HEK293 (cell line): ENCODE measurements around the gene BAIAP3.

Experiments
- FEZF1 ChIP-seq: fragments of 450-650 bp; formaldehyde crosslinking; IDR thresholded peaks from 2 replicates; pipeline ENCODE4 v1.5.1; 2016; ENCODE audit warnings: missing biosample characterization, missing genetic modification characterization
- GFI1B ChIP-seq: fragments of 450-650 bp; formaldehyde crosslinking; IDR thresholded peaks from 2 replicates; pipeline ENCODE4 v1.5.1; 2016; ENCODE audit warnings: missing biosample characterization, missing genetic modification characterization
- IKZF3 ChIP-seq: fragments of 450-650 bp; IDR thresholded peaks from 2 replicates; pipeline ENCODE4 v1.5.0; 2018; ENCODE audit warnings: missing biosample characterization, mild to moderate bottlenecking, missing genetic modification characterization, moderate library complexity
- ZBTB1 ChIP-seq: fragments of 450-650 bp; formaldehyde crosslinking; IDR thresholded peaks from 2 replicates; pipeline ENCODE4 v1.5.1; 2016; ENCODE audit warnings: missing biosample characterization, missing genetic modification characterization
- ZFP37 ChIP-seq: fragments of 450-650 bp; formaldehyde crosslinking; IDR thresholded peaks from 2 replicates; pipeline ENCODE4 v1.5.1; 2016; ENCODE audit warnings: missing biosample characterization, missing genetic modification characterization
- ZNF10 ChIP-seq: fragments of 450-650 bp; formaldehyde crosslinking; IDR thresholded peaks from 2 replicates; pipeline ENCODE4 v1.5.1; 2017; ENCODE audit warnings: missing biosample characterization, missing genetic modification characterization
- ZNF133 ChIP-seq: fragments of 450-650 bp; formaldehyde crosslinking; IDR thresholded peaks from 2 replicates; pipeline ENCODE4 v1.5.1; 2016; ENCODE audit warnings: missing biosample characterization, missing genetic modification characterization
- ZNF138 ChIP-seq: fragments of 450-650 bp; formaldehyde crosslinking; IDR thresholded peaks from 2 replicates; pipeline ENCODE4 v1.5.1; 2016; ENCODE audit warnings: missing biosample characterization, missing genetic modification characterization, borderline replicate concordance
- ZNF155 ChIP-seq: fragments of 450-650 bp; formaldehyde crosslinking; IDR thresholded peaks from 2 replicates; pipeline ENCODE4 v1.5.1; 2016; ENCODE audit warnings: missing biosample characterization, missing genetic modification characterization
- ZNF169 ChIP-seq: fragments of 450-650 bp; formaldehyde crosslinking; IDR thresholded peaks from 2 replicates; pipeline ENCODE4 v1.5.1; 2016; ENCODE audit warnings: missing biosample characterization, missing genetic modification characterization
- ZNF19 ChIP-seq: fragments of 450-650 bp; formaldehyde crosslinking; IDR thresholded peaks from 2 replicates; pipeline ENCODE4; 2016; ENCODE audit warnings: missing biosample characterization, missing genetic modification characterization, low read depth
- ZNF248 ChIP-seq: fragments of 450-650 bp; formaldehyde crosslinking; IDR thresholded peaks from 2 replicates; pipeline ENCODE4 v1.5.1; 2017; ENCODE audit warnings: missing biosample characterization, missing genetic modification characterization
- ZNF302 ChIP-seq: fragments of 450-650 bp; formaldehyde crosslinking; IDR thresholded peaks from 2 replicates; pipeline ENCODE4 v1.5.1; 2016; ENCODE audit warnings: missing biosample characterization, missing genetic modification characterization, low read depth
- ZNF391 ChIP-seq: fragments of 450-650 bp; formaldehyde crosslinking; IDR thresholded peaks from 2 replicates; pipeline ENCODE4 v1.5.1; 2016; ENCODE audit warnings: low read depth, missing biosample characterization, missing genetic modification characterization, borderline replicate concordance
- ZNF433 ChIP-seq: fragments of 450-650 bp; formaldehyde crosslinking; IDR thresholded peaks from 2 replicates; pipeline ENCODE4 v1.5.1; 2016; ENCODE audit warnings: missing biosample characterization, missing genetic modification characterization, low read depth
- ZNF510 ChIP-seq: fragments of 450-650 bp; formaldehyde crosslinking; IDR thresholded peaks from 2 replicates; pipeline ENCODE4 v1.5.1; 2018; ENCODE audit warnings: mild to moderate bottlenecking, missing genetic modification characterization, missing biosample characterization; ENCODE audit not compliant: insufficient replicate concordance
- ZNF514 ChIP-seq: fragments of 450-650 bp; formaldehyde crosslinking; IDR thresholded peaks from 2 replicates; pipeline ENCODE4 v1.5.1; 2016; ENCODE audit warnings: missing biosample characterization, missing genetic modification characterization
- ZNF549 ChIP-seq: fragments of 450-650 bp; IDR thresholded peaks from 2 replicates; pipeline ENCODE4 v1.5.1; 2018; ENCODE audit warnings: missing biosample characterization, missing genetic modification characterization, mild to moderate bottlenecking, inconsistent platforms, moderate library complexity
- ZNF610 ChIP-seq: fragments of 450-650 bp; formaldehyde crosslinking; IDR thresholded peaks from 2 replicates; pipeline ENCODE4 v1.5.1; 2016; ENCODE audit warnings: missing biosample characterization, missing genetic modification characterization, borderline replicate concordance
- ZNF791 ChIP-seq: fragments of 450-650 bp; formaldehyde crosslinking; IDR thresholded peaks from 2 replicates; pipeline ENCODE4 v1.5.1; 2016; ENCODE audit warnings: missing biosample characterization, missing genetic modification characterization
- ZSCAN30 ChIP-seq: fragments of 450-650 bp; IDR thresholded peaks from 2 replicates; pipeline ENCODE4 v1.5.1; 2018; ENCODE audit warnings: missing biosample characterization, mild to moderate bottlenecking, missing genetic modification characterization, moderate library complexity
- TF ChIP-seq, protein P1 (sequence below): fragments of 450-650 bp; formaldehyde crosslinking; IDR thresholded peaks from 2 replicates; pipeline ENCODE4 v1.5.1; 2017; ENCODE audit warnings: missing biosample characterization, missing genetic modification characterization
- TF ChIP-seq, protein P2 (sequence below): fragments of 450-650 bp; formaldehyde crosslinking; optimal IDR thresholded peaks from 2 replicates; pipeline ENCODE3; 2016; ENCODE audit warnings: missing biosample characterization, mild to moderate bottlenecking, missing genetic modification characterization
- TF ChIP-seq, protein P3 (sequence below): fragments of 450-650 bp; formaldehyde crosslinking; IDR thresholded peaks from 2 replicates; pipeline ENCODE4 v1.5.1; 2017; ENCODE audit warnings: missing biosample characterization, missing genetic modification characterization
- TF ChIP-seq, protein P4 (sequence below): fragments of 450-650 bp; formaldehyde crosslinking; IDR thresholded peaks from 2 replicates; pipeline ENCODE4 v1.5.1; 2016; ENCODE audit warnings: missing biosample characterization, missing genetic modification characterization
- TF ChIP-seq, protein P5 (sequence below): fragments of 450-650 bp; formaldehyde crosslinking; IDR thresholded peaks from 2 replicates; pipeline ENCODE4 v1.5.1; 2016; ENCODE audit warnings: missing biosample characterization, missing genetic modification characterization
- TF ChIP-seq, protein P6 (sequence below): fragments of 450-650 bp; formaldehyde crosslinking; IDR thresholded peaks from 2 replicates; pipeline ENCODE4 v1.5.1; 2017; ENCODE audit warnings: missing biosample characterization, missing genetic modification characterization
- TF ChIP-seq, protein P7 (sequence below): fragments of 450-650 bp; IDR thresholded peaks from 2 replicates; pipeline ENCODE4 v1.5.1; 2018; ENCODE audit warnings: missing biosample characterization, mild to moderate bottlenecking, missing genetic modification characterization

Gene BAIAP3

DNA sequence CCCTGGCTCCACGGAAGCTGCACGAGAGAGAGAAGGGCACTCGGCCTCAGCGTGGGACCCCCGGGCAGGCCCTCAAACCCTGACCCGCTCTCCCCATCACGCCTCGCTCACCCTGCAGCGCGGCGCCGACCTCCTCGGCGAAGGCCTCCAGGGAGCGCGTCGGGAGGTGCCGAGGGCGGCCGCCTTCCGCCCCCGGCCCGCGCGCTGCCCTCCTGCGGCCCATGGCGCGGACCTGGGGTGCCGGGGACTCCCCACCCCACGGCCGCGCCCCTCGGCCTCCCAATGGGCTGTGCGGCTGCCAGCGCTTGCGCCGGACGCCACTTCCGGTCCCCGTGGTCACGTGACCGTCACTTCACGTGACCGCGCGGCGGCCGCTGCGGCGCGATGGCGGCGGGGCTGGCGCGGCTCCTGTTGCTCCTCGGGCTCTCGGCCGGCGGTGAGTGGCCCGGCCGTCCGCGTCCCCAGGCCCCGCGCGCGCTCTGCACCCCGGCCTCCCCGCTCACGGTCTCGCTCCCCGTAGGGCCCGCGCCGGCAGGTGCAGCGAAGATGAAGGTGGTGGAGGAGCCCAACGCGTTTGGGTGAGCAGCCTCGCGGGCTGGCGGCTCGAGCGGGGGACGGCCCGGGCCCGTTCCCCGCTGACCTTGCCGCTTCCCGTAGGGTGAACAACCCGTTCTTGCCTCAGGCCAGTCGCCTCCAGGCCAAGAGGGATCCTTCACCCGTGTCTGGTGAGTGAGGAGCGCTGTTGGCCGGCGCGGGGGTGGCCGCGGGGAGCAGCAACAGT, 18.3 kb downstream of the BAIAP3 start, which contains the start of the genes GNPTG and TSR3 (continued):
- TF ChIP-seq, protein P1, sequence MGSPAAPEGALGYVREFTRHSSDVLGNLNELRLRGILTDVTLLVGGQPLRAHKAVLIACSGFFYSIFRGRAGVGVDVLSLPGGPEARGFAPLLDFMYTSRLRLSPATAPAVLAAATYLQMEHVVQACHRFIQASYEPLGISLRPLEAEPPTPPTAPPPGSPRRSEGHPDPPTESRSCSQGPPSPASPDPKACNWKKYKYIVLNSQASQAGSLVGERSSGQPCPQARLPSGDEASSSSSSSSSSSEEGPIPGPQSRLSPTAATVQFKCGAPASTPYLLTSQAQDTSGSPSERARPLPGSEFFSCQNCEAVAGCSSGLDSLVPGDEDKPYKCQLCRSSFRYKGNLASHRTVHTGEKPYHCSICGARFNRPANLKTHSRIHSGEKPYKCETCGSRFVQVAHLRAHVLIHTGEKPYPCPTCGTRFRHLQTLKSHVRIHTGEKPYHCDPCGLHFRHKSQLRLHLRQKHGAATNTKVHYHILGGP (tag by site-specific recombination): no peak
- TF ChIP-seq, protein P2, sequence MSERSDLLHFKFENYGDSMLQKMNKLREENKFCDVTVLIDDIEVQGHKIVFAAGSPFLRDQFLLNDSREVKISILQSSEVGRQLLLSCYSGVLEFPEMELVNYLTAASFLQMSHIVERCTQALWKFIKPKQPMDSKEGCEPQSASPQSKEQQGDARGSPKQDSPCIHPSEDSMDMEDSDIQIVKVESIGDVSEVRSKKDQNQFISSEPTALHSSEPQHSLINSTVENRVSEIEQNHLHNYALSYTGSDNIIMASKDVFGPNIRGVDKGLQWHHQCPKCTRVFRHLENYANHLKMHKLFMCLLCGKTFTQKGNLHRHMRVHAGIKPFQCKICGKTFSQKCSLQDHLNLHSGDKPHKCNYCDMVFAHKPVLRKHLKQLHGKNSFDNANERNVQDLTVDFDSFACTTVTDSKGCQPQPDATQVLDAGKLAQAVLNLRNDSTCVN (tag by site-specific recombination): peak; percentile 80
- no peak for TF ChIP-seq ZNF549 (tag by site-specific recombination)
- no peak for TF ChIP-seq ZNF514
- no peak for TF ChIP-seq ZNF138 (tag by site-specific recombination)
- TF ChIP-seq ZNF155 (tag by site-specific recombination): no peak
- TF ChIP-seq ZNF433 (tag by site-specific recombination): no peak
- no peak for TF ChIP-seq ZNF610 (tag by site-specific recombination)
- no peak for TF ChIP-seq GFI1B (tag by site-specific recombination)
- TF ChIP-seq IKZF3 (tag by site-specific recombination): peak; percentile 59; the same call in 1 of the 2 replicates
- TF ChIP-seq ZNF791: no peak
- TF ChIP-seq ZNF133 (tag by site-specific recombination): no peak
- TF ChIP-seq, protein P3, sequence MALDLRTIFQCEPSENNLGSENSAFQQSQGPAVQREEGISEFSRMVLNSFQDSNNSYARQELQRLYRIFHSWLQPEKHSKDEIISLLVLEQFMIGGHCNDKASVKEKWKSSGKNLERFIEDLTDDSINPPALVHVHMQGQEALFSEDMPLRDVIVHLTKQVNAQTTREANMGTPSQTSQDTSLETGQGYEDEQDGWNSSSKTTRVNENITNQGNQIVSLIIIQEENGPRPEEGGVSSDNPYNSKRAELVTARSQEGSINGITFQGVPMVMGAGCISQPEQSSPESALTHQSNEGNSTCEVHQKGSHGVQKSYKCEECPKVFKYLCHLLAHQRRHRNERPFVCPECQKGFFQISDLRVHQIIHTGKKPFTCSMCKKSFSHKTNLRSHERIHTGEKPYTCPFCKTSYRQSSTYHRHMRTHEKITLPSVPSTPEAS: no peak
- TF ChIP-seq, protein P4, sequence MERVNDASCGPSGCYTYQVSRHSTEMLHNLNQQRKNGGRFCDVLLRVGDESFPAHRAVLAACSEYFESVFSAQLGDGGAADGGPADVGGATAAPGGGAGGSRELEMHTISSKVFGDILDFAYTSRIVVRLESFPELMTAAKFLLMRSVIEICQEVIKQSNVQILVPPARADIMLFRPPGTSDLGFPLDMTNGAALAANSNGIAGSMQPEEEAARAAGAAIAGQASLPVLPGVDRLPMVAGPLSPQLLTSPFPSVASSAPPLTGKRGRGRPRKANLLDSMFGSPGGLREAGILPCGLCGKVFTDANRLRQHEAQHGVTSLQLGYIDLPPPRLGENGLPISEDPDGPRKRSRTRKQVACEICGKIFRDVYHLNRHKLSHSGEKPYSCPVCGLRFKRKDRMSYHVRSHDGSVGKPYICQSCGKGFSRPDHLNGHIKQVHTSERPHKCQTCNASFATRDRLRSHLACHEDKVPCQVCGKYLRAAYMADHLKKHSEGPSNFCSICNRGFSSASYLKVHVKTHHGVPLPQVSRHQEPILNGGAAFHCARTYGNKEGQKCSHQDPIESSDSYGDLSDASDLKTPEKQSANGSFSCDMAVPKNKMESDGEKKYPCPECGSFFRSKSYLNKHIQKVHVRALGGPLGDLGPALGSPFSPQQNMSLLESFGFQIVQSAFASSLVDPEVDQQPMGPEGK: no peak; the same call in 1 of the 2 replicates
- no peak for TF ChIP-seq ZNF19 (tag by site-specific recombination)
- TF ChIP-seq, protein P5, sequence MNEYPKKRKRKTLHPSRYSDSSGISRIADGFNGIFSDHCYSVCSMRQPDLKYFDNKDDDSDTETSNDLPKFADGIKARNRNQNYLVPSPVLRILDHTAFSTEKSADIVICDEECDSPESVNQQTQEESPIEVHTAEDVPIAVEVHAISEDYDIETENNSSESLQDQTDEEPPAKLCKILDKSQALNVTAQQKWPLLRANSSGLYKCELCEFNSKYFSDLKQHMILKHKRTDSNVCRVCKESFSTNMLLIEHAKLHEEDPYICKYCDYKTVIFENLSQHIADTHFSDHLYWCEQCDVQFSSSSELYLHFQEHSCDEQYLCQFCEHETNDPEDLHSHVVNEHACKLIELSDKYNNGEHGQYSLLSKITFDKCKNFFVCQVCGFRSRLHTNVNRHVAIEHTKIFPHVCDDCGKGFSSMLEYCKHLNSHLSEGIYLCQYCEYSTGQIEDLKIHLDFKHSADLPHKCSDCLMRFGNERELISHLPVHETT (tag by site-specific recombination): no peak
- TF ChIP-seq ZNF10: no peak
- TF ChIP-seq ZSCAN30: peak; percentile 84; the same call in 1 of the 2 replicates
- TF ChIP-seq, protein P6, sequence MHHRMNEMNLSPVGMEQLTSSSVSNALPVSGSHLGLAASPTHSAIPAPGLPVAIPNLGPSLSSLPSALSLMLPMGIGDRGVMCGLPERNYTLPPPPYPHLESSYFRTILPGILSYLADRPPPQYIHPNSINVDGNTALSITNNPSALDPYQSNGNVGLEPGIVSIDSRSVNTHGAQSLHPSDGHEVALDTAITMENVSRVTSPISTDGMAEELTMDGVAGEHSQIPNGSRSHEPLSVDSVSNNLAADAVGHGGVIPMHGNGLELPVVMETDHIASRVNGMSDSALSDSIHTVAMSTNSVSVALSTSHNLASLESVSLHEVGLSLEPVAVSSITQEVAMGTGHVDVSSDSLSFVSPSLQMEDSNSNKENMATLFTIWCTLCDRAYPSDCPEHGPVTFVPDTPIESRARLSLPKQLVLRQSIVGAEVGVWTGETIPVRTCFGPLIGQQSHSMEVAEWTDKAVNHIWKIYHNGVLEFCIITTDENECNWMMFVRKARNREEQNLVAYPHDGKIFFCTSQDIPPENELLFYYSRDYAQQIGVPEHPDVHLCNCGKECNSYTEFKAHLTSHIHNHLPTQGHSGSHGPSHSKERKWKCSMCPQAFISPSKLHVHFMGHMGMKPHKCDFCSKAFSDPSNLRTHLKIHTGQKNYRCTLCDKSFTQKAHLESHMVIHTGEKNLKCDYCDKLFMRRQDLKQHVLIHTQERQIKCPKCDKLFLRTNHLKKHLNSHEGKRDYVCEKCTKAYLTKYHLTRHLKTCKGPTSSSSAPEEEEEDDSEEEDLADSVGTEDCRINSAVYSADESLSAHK (tag by site-specific recombination): no peak
- TF ChIP-seq ZNF248 (tag by site-specific recombination): no peak
- no peak for TF ChIP-seq FEZF1 (tag by site-specific recombination)
- TF ChIP-seq ZNF510 (tag by site-specific recombination): no peak
- no peak for TF ChIP-seq ZFP37 (tag by site-specific recombination)
- no peak for TF ChIP-seq ZNF391 (tag by site-specific recombination)
- TF ChIP-seq ZBTB1: no peak
- TF ChIP-seq, protein P7, sequence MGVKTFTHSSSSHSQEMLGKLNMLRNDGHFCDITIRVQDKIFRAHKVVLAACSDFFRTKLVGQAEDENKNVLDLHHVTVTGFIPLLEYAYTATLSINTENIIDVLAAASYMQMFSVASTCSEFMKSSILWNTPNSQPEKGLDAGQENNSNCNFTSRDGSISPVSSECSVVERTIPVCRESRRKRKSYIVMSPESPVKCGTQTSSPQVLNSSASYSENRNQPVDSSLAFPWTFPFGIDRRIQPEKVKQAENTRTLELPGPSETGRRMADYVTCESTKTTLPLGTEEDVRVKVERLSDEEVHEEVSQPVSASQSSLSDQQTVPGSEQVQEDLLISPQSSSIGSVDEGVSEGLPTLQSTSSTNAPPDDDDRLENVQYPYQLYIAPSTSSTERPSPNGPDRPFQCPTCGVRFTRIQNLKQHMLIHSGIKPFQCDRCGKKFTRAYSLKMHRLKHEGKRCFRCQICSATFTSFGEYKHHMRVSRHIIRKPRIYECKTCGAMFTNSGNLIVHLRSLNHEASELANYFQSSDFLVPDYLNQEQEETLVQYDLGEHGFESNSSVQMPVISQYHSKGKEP (tag by site-specific recombination): peak; percentile 84
- no peak for TF ChIP-seq ZNF302 (tag by site-specific recombination)
- no peak for TF ChIP-seq ZNF169 (tag by site-specific recombination)
